ENCODE data around the gene C22orf15.

The C22orf15 gene

GRCh38 chr22:23750714-23751440 lies 11.9 kb upstream of the C22orf15 start, which contains the start of gene ZNF70:
Gene ZNF70, minus strand, starts transcription at chr22:23751112. Its CDS starts 5,972 bp downstream, at chr22:23745140.
- peak; percentile 88 for DNase-seq (ENCODE audit: low spot score)

GRCh38 chr22:23751441-23751996 lies 11.3 kb upstream of the C22orf15 start:
- peak; percentile 52 for DNase-seq (ENCODE audit: low spot score)

GRCh38 chr22:23752090-23752691 lies 10.6 kb upstream of the C22orf15 start:
- no peak for DNase-seq (ENCODE audit: low spot score)

- DNase-seq (ENCODE audit: low spot score): no peak
Observed at GRCh38 chr22:23752750-23753149, 10.0 kb upstream of the C22orf15 start.

GRCh38 chr22:23753385-23753784 lies 9.4 kb upstream of the C22orf15 start:
- no peak for DNase-seq (ENCODE audit: low spot score)

- DNase-seq (ENCODE audit: low spot score): no peak
Observed at GRCh38 chr22:23754220-23754919, 8.4 kb upstream of the C22orf15 start, which contains the start of gene VPREB3. Gene VPREB3, minus strand, starts transcription at chr22:23754425. Its CDS starts 62 bp downstream, at chr22:23754363.

GRCh38 chr22:23754980-23755636 lies 7.7 kb upstream of the C22orf15 start:
- DNase-seq (ENCODE audit: low spot score): no peak

- no peak for DNase-seq (ENCODE audit: low spot score)
Observed at GRCh38 chr22:23755711-23756110, 7.1 kb upstream of the C22orf15 start.

GRCh38 chr22:23756891-23757290 lies 5.9 kb upstream of the C22orf15 start:
- DNase-seq (ENCODE audit: low spot score): no peak

- no peak for DNase-seq (ENCODE audit: low spot score)
Observed at GRCh38 chr22:23759566-23759965, 3.2 kb upstream of the C22orf15 start.

GRCh38 chr22:23760056-23760455 lies 2.7 kb upstream of the C22orf15 start:
- DNase-seq (ENCODE audit: low spot score): no peak

GRCh38 chr22:23763579-23763945 lies 772 bp downstream of the C22orf15 start:
- no peak for DNase-seq (ENCODE audit: low spot score)

GRCh38 chr22:23763954-23764353 lies 1.2 kb downstream of the C22orf15 start:
- no peak for DNase-seq (ENCODE audit: low spot score)

GRCh38 chr22:23764899-23765881 lies 2.4 kb downstream of the C22orf15 start:
- no peak for DNase-seq (ENCODE audit: low spot score)

GRCh38 chr22:23767303-23767672 lies 4.5 kb downstream of the C22orf15 start:
- no peak for DNase-seq (ENCODE audit: low spot score)

GRCh38 chr22:23767673-23768548 lies 5.1 kb downstream of the C22orf15 start, which contains the start of gene CHCHD10:
Gene CHCHD10, minus strand, starts transcription at chr22:23767972. Its CDS starts 98 bp downstream, at chr22:23767874.
- DNase-seq (ENCODE audit: low spot score): peak; percentile 97

- no peak for DNase-seq (ENCODE audit: low spot score)
Observed at GRCh38 chr22:23769321-23769965, 6.7 kb downstream of the C22orf15 start.

GRCh38 chr22:23772315-23772648 lies 9.5 kb downstream of the C22orf15 start:
- no peak for DNase-seq (ENCODE audit: low spot score)

All from HuH-7 (cell line).